Left ventricle myocardium superior (tissue), 1 donor: ENCODE results near the gene FAM81A. TPM values are rescaled to one million over a fixed set of nuclear protein-coding genes. Genes with fewer than 3 reads are reported as not detected.

Experiments
- ATAC-seq: fragments of 200-7000 bp; cut with Tn5 transposase; one replicate; pipeline ENCODE4 v1.9.1; 2020; ENCODE audit warnings: mild to moderate bottlenecking, moderate library complexity
- DNase-seq: peaks from one replicate; pipeline ENCODE4 v3.0.0-alpha.2; 2020
- intact Hi-C: fragments of 100-400 bp; cut with micrococcal nuclease; formaldehyde crosslinking; loops from one replicate; pipeline ENCODE4 v1.11.0; 2022
- total RNA-seq: library from RNA; stranded (reverse); fragmentation: NEBNext Ultra II Directional; extraction: Animal tissue kit (Norgen Biotek cat#: 25700); gene quantifications from one replicate; pipeline ENCODE4 v1.2.1, GENCODE V29; 2021
- donor health status: DM: no; HTN: yes; CAD: no; lungs with severe emphysema.

FAM81A gene
- total RNA-seq, 1 donor from 2014 or later = 11.0 TPM

DNA sequence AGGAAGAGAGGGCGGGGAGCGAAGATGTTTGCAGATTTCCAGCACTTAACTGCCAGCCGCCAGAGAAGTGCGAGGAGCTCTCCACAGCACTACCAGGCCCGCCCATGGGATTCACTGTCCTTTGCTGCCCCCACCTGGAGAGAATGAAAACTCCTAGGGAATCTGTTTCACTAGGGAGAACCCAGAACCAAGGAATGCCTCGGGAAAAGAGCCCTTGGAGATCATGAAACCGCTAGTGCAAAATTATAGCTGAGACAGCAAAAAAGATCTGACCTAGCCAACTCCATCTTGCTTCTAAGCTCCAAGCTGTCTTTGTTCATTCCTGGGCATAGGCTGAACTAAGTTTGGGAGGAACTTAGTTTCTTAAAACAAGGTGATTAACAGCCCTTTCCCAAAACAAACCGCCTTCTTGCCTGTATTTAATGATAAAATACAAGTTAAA lies 91.0 kb downstream of the FAM81A start:
- DNase-seq (peak; percentile 63), ATAC-seq (peak; percentile 96)
- intact Hi-C loops = no loop called here

DNA sequence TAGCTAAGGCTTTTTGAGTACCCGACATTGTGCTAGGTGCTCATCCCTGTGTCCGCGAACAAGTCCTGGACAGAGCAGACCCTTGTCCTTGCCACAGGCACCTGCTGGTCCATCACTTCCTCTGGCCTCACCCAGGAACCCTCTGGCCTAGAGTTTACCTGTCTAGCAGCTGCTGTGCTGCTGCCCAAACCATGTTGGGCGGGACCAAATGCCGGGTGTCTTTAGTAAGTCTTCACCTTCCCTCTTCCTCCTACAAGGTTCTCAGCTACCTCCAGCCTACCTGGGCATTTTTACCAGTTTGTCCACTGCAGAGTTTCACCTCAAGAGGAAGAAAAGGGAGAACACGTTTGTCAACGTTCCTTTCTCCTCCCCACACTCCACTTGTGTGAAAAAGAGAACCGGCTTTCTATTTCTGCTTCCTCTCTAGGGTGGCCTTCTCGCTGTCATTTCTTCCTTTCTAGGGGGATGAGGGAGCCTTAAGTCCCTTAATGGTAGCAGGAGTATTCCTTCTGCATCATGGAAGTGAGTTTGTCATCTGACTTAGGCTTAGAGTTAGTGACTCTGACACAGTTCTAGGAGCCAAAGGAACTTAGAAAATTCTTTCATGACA lies 93.2 kb downstream of the FAM81A start:
- ATAC-seq (no peak), DNase-seq (no peak)
- intact Hi-C loops = no loop called here

GRCh38 chr15:59532770-59533379 lies 94.9 kb downstream of the FAM81A start:
- ATAC-seq = peak; percentile 44
- DNase-seq = no peak
- intact Hi-C loops = no loop called here

GRCh38 chr15:59536553-59536952 lies 98.6 kb downstream of the FAM81A start:
- DNase-seq (no peak), ATAC-seq (no peak)
- intact Hi-C loops = no loop called here

DNA sequence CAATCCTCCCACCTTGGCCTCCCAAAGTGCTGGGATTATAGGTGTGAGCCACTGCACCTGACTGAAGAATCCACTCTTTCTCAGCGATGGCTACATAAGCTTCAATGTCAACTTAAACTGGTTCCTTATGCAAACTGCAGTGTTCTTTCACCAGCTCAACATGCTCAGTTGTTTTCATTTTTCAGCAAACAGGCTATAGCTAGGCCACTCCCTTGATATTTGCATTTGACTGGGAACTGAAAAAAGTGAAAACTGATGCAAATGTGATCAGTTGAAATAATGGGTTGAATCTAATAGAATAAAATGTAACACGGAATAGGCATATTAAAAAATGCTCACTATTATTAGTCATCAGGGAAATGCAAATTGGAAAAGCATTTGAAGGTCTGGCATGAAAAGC lies 99.4 kb downstream of the FAM81A start:
- ATAC-seq (no peak), DNase-seq (no peak)
- intact Hi-C loops = no loop called here

GRCh38 chr15:59538494-59538893 lies 100.5 kb downstream of the FAM81A start:
- intact Hi-C loops = no loop called here
- ATAC-seq (no peak), DNase-seq (no peak)

- ATAC-seq (no peak), DNase-seq (no peak)
- intact Hi-C loops = no loop called here
Observed at GRCh38 chr15:59539799-59540198, 101.8 kb downstream of the FAM81A start.

- intact Hi-C loops = no loop called here
- ATAC-seq (no peak), DNase-seq (no peak)
Observed at GRCh38 chr15:59540654-59541053, 102.7 kb downstream of the FAM81A start.

GRCh38 chr15:59541750-59542149 lies 103.8 kb downstream of the FAM81A start:
- ATAC-seq = no peak
- DNase-seq = no peak
- intact Hi-C loops = no loop called here

- ATAC-seq (no peak), DNase-seq (no peak)
- intact Hi-C loops = no loop called here
Observed at GRCh38 chr15:59543721-59544547, 105.9 kb downstream of the FAM81A start.

- intact Hi-C loops = no loop called here
- no peak for ATAC-seq
- DNase-seq = no peak
Observed at GRCh38 chr15:59545573-59545972, 107.6 kb downstream of the FAM81A start.

DNA sequence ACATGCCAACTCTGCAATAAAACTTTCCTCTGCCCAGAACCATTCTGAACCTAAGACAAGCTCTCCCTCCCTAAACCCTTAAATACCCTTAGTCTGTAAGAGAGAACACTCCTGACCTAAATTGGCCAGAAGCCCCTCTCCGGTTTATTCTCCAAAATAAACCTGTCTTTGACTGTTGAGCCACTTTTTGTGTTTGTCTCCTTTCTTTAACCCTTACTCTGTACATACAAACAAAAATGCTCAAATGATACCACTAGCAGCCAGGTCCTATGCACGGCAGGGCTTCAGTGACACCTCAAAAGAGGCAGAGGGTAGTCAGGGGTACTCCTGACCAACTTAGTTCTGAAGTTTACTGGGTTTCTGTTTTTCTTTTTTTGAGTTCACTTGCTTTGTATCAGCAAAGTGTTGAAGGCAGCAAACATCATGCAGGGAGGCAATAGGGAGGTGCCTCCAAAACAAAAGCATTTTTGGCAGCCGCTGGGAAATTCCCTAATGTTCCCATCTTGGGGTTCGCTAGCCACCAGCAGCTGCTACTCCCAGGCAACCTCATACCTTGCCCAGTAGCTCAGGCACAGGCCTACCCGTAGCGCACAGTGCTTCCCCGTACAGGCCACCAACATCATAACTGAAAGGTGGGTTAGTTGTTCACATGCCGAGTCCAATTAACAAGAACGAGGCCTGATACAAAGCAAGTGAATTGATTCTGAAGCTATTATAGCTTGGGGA lies 110.7 kb downstream of the FAM81A start:
- no peak for ATAC-seq
- no peak for DNase-seq
- intact Hi-C loops = no loop called here

DNA sequence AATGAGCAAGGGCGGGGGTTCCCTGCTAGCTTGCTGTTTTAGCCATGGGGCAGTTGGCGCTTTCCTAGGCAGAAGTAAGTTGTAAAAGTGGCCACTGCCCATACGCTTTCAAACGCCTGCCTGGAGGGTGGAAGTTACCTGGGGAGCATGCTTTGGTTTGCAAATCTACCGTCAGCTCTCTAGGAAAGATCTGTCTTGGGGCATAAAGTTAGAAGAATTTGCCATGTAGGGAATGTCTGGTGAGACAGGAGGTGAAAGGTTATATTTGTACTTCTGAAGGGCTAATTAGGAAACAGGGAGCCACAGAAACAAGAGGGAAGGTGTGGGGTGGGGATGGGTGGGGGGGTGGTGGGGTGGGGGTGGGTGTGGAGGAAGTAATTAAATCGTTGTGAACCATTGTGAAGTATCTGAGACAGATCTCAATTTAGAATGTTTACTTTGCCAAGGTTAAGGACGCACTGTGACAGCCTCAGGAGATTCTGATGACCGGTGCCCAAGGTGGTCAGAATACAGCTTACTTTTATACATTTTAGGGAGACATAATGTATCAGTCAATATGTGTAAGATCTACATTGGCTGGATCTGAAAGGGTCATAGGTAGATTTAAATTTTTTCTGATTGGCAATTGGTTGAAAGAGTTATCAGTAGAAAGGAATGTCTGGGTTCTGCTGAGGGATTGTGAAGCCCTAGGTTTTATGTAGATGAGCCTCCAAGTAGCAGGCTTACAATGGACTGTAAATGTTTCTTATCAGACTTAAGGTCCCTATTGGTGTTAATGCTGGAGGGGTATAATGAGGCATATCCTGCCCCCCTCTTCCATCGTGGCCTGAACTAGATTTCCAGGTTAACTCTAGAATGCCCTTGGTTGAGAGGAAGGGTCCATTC lies 111.6 kb downstream of the FAM81A start:
- DNase-seq (no peak), ATAC-seq (no peak)
- intact Hi-C loops = no loop called here

- ATAC-seq (peak; percentile 32), DNase-seq (no peak)
- intact Hi-C loops = no loop called here
Observed at GRCh38 chr15:59550530-59550929, 112.5 kb downstream of the FAM81A start.

DNA sequence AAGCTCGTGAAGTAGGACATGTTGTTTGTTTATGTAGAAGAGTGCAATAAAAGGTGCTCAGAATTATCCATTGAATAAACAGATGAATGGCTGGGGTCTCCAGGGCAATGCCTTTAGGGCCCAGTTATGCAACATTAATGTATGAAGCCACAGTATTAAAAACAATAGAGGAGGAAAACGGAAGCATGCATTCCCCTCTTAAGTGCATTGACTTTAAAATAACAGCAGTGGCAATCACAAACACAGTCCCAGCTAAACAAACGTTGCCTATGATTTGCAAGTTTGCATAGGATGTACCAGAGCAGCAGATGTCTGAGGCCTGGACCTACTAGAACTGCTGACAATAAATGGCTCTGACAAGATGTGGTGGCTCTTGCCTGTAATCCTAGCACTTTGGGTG lies 113.0 kb downstream of the FAM81A start:
- intact Hi-C loops = no loop called here
- ATAC-seq = no peak

DNA sequence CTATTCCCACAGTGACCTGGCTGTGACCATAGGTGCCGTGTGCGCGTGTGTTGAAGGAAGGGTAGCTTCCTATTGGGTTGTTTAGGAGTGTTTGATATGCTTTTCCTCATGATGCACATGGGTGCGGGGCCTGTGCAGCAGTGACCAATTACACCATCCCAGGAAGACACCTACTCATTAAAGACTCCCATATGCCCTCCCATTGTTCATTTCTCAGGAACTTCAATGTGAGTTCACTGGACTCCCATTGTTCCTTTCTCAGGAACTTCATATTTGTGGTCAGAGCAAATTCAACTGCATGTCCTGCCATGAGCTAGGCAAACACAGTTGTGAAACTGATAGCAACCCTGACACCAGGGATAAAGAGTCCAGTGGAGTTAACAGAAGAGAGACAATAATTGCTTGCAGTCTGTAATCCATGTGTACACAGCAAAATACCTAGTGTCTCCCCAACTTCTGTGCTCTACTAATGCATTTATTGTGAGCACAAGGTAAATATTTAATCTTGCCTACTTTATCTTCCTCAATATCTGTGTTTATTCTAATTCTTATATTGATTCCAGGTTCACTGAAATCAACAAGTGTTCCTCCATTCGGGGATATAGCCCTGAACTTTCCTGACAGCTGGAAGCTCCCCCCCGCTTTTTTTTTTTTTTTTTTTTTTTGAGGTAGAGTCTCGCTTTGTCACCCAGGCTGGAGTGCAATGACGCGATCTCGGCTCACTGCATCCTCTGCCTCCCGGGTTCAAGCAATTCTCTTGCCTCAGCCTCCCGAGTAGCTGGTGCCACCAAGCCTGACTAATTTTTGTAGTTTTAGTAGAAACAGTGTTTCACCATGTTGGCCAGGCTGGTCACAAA lies 116.1 kb downstream of the FAM81A start:
- ATAC-seq = no peak
- no peak for DNase-seq
- intact Hi-C loops = no loop called here

More for the DNA sequence above, 113.0 kb downstream of the FAM81A start:
- no peak for DNase-seq

GRCh38 chr15:59555696-59556095 lies 117.7 kb downstream of the FAM81A start:
- intact Hi-C loops = no loop called here
- no peak for ATAC-seq
- no peak for DNase-seq

- ATAC-seq (no peak), DNase-seq (no peak)
- intact Hi-C loops = no loop called here
Observed at GRCh38 chr15:59556380-59556779, 118.4 kb downstream of the FAM81A start.
